NCI-H69 (cell line): ENCODE results near the gene ANKRD37.

ENCODE experiments used
- DNase-seq: peaks from one replicate; lab custom pipeline; 2025; lab: John Stamatoyannopoulos, UW

The ANKRD37 gene

DNA sequence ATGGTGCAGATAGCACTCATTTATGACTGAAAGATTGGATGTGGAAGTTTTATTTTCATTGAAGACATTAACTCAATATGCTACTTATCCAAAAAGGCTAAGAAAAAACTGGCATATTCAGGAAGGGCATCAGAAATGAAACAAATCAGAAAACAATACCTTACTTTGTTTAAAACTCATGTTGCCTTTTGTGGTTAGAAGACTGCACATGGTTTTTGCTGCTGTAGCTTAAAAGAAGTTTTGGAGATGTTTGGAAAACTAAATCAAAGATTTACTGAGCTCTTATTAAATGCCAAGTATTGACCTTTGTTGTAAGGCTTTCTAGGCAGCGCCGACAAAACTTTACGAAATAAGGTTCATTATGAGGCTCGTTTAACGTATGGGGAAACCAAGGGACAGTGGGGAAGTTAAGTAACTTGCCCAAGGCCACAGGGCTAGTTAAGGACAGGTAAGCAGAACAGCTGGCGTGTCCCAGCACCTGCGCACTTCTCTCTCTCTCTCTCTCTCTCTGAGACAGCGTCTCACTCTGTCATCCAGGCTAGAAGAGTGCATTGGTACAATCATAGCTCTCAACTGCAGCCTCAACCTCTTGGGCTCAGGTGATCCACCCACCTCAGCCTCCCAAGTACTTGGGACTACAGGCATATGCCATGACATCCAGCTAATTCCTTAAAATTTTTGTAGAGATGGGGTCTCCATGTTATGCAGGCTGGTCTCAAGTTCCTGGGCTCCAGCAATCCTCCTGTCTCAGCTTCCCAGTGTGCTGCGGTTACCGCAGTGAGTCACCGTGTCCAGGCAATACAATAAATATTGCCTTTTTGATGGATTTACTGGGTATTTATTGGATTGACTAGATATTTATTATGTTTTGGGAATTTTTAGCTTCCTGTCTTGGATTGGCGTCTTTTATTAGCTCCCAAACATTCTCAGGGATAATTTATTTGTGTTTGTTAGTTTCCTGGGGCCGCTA is 17.0 kb upstream of the ANKRD37 start:
- no peak for DNase-seq

GRCh38 chr4:185380320-185380719 is 16.3 kb upstream of the ANKRD37 start:
- no peak for DNase-seq

- no peak for DNase-seq
Measured at GRCh38 chr4:185381288-185382196, 15.1 kb upstream of the ANKRD37 start.

DNA sequence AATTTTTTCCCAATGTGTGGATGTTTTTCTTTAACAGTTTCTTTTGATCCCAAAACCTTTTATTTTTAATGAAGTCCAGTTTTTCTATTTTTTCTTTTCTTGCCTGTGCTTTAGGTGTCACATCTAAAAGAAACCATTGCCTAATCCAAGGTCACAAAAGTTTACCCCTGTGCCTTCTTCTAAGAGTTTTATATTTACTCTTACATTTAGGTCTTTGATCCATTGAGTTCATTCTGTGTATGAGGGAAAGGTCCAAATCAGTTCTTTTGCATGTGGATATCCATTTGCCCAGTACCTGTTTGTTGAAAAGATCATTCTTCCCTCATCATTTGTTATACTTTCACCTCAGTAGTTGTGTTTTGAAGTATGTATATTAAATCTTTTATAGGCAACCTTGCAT is 13.9 kb upstream of the ANKRD37 start:
- no peak for DNase-seq

DNA sequence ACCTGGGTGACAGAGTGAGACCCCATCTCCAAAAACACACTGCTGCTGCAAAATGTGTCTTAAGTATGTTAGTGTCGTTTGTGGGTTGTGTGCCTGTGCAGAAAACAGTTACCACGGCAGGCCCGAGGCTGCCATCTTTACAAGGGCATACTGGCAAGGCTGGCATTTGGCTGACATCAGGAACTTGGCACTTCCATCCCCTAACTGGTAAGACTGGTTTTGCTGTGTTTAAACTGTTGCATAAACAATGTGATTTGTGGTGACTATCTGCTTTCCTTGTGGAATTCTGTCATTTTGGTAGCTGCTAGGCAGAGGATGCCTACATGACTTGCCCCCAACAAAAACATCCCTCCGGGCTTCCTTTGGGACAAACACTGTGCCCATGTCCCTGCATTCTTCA is 13.2 kb upstream of the ANKRD37 start:
- no peak for DNase-seq

GRCh38 chr4:185384061-185384460 is 12.6 kb upstream of the ANKRD37 start:
- no peak for DNase-seq

- DNase-seq, result peak; percentile 56
Measured at GRCh38 chr4:185384930-185385331, 11.7 kb upstream of the ANKRD37 start.

GRCh38 chr4:185387957-185388356 is 8.7 kb upstream of the ANKRD37 start:
- no peak for DNase-seq

DNA sequence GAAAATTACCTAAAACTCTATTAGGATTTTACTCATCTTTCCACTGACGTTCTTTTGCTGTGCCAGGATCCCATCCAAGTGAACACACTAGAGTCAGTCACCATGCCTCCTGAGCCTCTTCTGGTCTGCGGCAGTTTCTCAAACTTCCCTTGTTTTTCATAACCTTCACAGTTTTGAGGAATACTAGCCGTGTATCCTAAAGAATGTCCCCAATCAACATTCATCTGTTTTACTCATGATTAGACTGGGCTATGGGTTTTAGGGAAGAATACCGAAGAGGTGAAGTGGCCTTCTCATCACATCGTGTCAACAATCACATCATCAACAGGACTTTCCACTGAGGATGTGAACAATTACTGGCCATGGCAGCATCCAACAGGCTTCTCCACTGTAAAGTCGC is 5.7 kb upstream of the ANKRD37 start:
- DNase-seq, result no peak

GRCh38 chr4:185392156-185392555 is 4.5 kb upstream of the ANKRD37 start:
- no peak for DNase-seq

- DNase-seq, result no peak
Measured at GRCh38 chr4:185394568-185395237, 1.9 kb upstream of the ANKRD37 start.

DNA sequence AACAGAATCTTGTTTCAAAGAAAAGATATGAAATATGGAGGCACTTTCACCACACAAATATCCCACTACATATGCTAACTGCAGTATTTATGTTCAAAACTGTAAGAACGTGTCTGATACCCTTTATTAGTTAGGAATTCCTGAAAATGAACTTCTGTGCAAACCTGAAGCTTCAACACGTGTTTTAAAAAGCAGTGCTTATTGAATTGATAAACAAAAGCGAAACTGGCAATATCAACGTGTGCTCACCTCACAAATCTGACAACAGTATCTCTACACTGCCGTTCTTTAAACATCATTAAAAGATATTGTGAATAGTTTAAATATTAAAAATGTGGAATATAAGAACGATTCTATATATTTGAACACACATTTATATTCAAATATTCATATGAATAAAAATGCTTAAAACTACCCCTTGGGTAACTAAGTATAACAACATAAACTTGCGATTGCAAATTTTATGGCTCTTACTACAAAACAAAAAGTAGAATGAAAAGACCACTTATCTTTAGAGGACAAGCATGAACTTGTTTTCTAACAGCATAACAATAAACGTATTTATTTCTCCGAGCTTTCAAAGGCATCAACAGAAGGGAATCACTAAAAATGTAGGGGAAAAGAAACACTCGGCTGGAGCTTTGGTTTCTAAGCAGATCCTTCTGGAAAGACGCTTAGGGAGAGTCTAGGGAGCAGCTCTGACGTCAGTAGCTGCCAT is 1.2 kb upstream of the ANKRD37 start, which contains the start of gene LRP2BP:
TSS of gene LRP2BP (minus strand) at position 687 of the 718 bp plus-strand sequence. CDS start 17,738 bp downstream, outside the sequence.
- DNase-seq, result no peak

DNA sequence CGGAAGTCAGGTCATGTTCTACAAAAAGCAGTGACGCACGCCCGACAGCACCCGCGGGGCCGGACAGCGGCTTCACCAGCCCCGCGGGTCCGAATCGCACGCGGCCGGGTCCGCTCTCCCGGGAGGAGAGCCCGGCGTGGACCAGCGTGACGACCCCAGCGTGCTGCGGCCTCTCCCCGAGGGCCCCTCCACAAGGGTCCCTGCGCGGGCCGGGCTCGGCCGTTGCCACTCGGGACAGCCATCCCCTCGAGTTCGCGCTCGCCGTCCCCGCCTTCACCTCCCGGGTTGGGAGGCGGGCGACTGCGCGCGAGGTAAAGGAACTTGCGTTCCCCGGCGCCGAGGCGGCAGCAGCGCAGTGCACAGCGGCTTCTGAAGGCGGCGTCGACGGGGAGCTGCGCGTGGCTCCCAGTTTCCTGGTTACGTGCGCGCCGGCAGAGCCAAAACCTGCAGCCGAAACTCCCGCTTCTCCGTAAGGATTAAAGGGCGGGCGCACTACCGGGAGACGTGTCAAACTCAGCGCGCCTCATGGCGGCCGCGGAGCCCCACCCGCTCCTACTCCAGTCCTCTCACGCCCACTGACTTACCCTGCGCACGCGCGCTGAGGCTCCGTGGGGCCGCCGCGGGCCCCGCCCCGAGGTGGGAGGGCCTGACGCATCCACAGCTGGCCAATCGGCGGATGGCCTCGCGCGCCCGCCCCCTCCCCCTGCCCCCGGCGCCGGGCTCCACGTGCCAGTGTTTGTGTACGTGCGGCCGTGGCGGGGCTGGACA is 501 bp upstream of the ANKRD37 start:
- peak; percentile 94 for DNase-seq

DNA sequence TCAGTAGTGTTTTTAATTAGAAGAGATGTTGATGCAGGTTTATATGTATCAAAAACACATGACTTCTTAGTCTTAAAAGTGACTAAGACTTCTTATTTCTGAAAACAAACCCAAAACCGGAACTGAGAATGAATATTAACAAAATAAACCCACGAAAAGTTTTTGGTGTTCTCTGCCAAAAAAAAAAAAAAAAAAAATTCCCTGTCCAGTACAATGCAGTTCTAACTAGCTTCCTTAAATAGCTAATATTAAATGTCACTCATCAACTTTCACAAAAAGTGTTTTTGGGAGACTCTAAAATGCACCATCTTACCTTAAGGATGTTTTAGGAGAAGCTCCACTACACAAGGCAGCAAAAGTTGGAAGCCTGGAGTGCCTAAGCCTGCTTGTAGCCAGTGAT is 2.0 kb downstream of the ANKRD37 start:
- no peak for DNase-seq

DNA sequence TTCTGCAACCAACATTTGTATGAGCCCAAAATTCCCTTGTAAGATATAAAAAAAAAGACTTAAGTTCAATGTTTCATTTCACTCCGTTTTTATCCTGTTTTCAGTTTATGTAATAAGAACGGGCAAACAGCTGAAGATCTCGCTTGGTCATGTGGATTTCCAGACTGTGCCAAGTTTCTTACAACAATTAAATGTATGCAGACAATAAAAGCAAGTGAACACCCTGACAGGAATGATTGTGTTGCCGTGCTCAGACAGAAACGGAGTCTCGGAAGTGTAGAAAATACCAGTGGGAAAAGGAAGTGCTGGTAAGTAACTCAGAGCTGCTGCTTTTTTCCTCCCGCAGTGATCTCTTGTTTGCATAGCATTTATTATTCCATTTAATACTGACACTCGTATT is 2.8 kb downstream of the ANKRD37 start:
- peak; percentile 35 for DNase-seq

DNA sequence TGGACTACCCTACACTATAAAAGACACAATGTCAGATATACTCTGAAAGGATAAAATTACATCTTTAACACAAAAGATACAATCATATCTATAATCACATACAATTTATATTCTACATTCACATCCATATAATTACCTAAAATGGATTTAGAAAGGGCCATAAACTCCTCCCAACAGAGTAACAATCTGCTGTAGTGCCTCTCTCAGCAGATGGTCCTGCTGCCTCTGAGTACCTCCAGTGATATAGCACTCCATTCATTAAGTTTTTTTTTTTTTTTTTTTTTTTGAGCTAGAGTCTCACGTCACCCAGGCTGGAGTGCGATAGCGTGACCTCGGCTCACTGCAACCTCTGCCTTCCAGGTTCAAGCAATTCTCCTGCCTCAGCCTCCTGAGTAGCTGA is 7.4 kb downstream of the ANKRD37 start:
- DNase-seq, result peak; percentile 79

- DNase-seq, result no peak
Measured at GRCh38 chr4:185405296-185405999, 8.8 kb downstream of the ANKRD37 start.

- no peak for DNase-seq
Measured at GRCh38 chr4:185408432-185408831, 11.8 kb downstream of the ANKRD37 start.

- no peak for DNase-seq
Measured at GRCh38 chr4:185411849-185412248, 15.2 kb downstream of the ANKRD37 start.

DNA sequence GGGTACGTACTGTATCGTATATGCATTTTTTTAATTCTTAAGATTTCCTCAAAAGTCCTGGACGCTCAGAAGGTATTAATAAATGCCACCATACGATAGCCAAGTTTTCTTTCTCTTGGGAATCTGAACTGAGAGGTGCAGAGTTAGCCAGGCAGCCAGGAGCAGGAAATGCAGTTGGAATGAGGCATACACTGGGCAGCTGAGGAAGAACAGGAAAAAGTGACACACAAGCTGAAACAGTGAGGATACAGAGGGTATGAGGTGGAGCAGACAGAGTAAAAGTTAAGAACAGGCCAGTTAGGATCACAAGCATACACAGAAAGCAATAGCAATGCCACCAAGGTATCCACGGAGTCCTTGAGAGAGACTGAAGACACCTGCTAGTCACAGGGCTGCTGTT is 15.8 kb downstream of the ANKRD37 start:
- DNase-seq, result no peak
